H9 (cell line): ENCODE measurements around the gene PAK2. TPM values are rescaled to one million over a fixed set of nuclear protein-coding genes. Genes with fewer than 3 reads are reported as not detected.

ENCODE experiments used
- DNase-seq: peaks from one replicate; pipeline ENCODE4 v3.0.0-alpha.2; 2017
- H2AFZ ChIP-seq: one replicate; pipeline ENCODE4 v1.6.1; 2013; ENCODE audit warnings: mild to moderate bottlenecking, low read length, control low read depth, moderate library complexity
- H2AK5ac ChIP-seq: 2 replicates; pipeline ENCODE4 v1.6.1; 2013; ENCODE audit warnings: low read length, control low read depth, mixed read lengths; ENCODE audit not compliant: insufficient read length
- H2BK120ac ChIP-seq: one replicate; pipeline ENCODE4 v1.6.1; 2013; ENCODE audit warnings: low read depth, mild to moderate bottlenecking, low read length, control low read depth, inconsistent platforms; ENCODE audit not compliant: poor library complexity, severe bottlenecking
- H2BK12ac ChIP-seq: 2 replicates; pipeline ENCODE4 v1.6.1; 2013; ENCODE audit warnings: low read length, control low read depth, mixed read lengths, low read depth; ENCODE audit not compliant: insufficient read length
- H2BK15ac ChIP-seq: 2 replicates; pipeline ENCODE4 v1.6.1; 2013; ENCODE audit warnings: low read depth, low read length, control low read depth
- H2BK20ac ChIP-seq: one replicate; pipeline ENCODE4 v1.6.1; 2013; ENCODE audit warnings: low read depth, mild to moderate bottlenecking, low read length, control low read depth, inconsistent platforms; ENCODE audit not compliant: poor library complexity, severe bottlenecking
- H2BK5ac ChIP-seq: 2 replicates; pipeline ENCODE4 v1.6.1; 2013; ENCODE audit warnings: low read length, control low read depth, mixed read lengths; ENCODE audit not compliant: insufficient read length
- H3K14ac ChIP-seq: 2 replicates; pipeline ENCODE4 v1.6.1; 2013; ENCODE audit warnings: low read length, control low read depth; ENCODE audit not compliant: insufficient read depth
- H3K18ac ChIP-seq: 2 replicates; pipeline ENCODE4 v1.6.1; 2013; ENCODE audit warnings: low read depth, mild to moderate bottlenecking, mixed read lengths, low read length, control low read depth; ENCODE audit not compliant: insufficient read length
- H3K23ac ChIP-seq: 2 replicates; pipeline ENCODE4 v1.6.1; 2013; ENCODE audit warnings: low read length, control low read depth, mixed read lengths, low read depth; ENCODE audit not compliant: insufficient read length
- H3K23me2 ChIP-seq: 2 replicates; pipeline ENCODE4 v1.6.1; 2013; ENCODE audit warnings: low read depth, mild to moderate bottlenecking, mixed read lengths, low read length, control low read depth; ENCODE audit not compliant: insufficient read length, poor library complexity, severe bottlenecking
- H3K27ac ChIP-seq: 2 replicates; pipeline ENCODE4 v1.5.1; 2013; ENCODE audit warnings: low read length, control low read depth, mixed read lengths, low read depth; ENCODE audit not compliant: insufficient read length
- H3K27me3 ChIP-seq: 2 replicates; pipeline ENCODE4 v1.6.1; 2013; ENCODE audit warnings: low read length, control low read depth, inconsistent platforms; ENCODE audit not compliant: insufficient read depth
- H3K4ac ChIP-seq: 2 replicates; pipeline ENCODE4 v1.6.1; 2013; ENCODE audit warnings: low read depth, mild to moderate bottlenecking, control low read depth, inconsistent platforms, low read length, moderate library complexity
- H3K4me1 ChIP-seq: 2 replicates; pipeline ENCODE4 v1.6.1; 2013; ENCODE audit warnings: low read length, control low read depth, inconsistent platforms; ENCODE audit not compliant: insufficient read depth
- H3K4me2 ChIP-seq: 2 replicates; pipeline ENCODE4 v1.6.1; 2013; ENCODE audit warnings: low read length, control low read depth, mixed read lengths; ENCODE audit not compliant: insufficient read length, insufficient read depth
- H3K56ac ChIP-seq: 2 replicates; pipeline ENCODE4 v1.6.1; 2013; ENCODE audit warnings: low read depth, mild to moderate bottlenecking, mixed read lengths, low read length, control low read depth; ENCODE audit not compliant: insufficient read length
- H3K79me1 ChIP-seq: 2 replicates; pipeline ENCODE4 v1.6.1; 2013; ENCODE audit warnings: low read depth, mild to moderate bottlenecking, moderate library complexity, low read length, control low read depth, inconsistent platforms; ENCODE audit not compliant: insufficient read depth, poor library complexity, severe bottlenecking
- H3K79me2 ChIP-seq: 2 replicates; pipeline ENCODE4 v1.6.1; 2013; ENCODE audit warnings: low read length, control low read depth, inconsistent platforms; ENCODE audit not compliant: insufficient read depth
- H3K9ac ChIP-seq: 2 replicates; pipeline ENCODE4 v1.6.1; 2013; ENCODE audit warnings: low read length, control low read depth, mixed read lengths; ENCODE audit not compliant: insufficient read length; ENCODE audit errors: extremely low read depth
- H3K9me3 ChIP-seq: one replicate; pipeline ENCODE4 v1.6.1; 2013; ENCODE audit warnings: low read depth, low read length, inconsistent platforms; ENCODE audit not compliant: control insufficient read depth
- H3T11ph ChIP-seq: one replicate; pipeline ENCODE4 v1.6.1; 2013; ENCODE audit warnings: mild to moderate bottlenecking, low read length, control low read depth, inconsistent platforms
- H4K20me1 ChIP-seq: one replicate; pipeline ENCODE4 v1.6.1; 2013; ENCODE audit not compliant: control insufficient read depth, insufficient read length, insufficient read depth
- H4K5ac ChIP-seq: 2 replicates; pipeline ENCODE4 v1.6.1; 2013; ENCODE audit warnings: low read depth, mild to moderate bottlenecking, mixed read lengths, low read length, control low read depth; ENCODE audit not compliant: insufficient read length
- H4K8ac ChIP-seq: replicated peaks from 2 replicates; pipeline ENCODE4 v1.6.1; 2013; ENCODE audit warnings: low read length, control low read depth, mixed read lengths, low read depth; ENCODE audit not compliant: insufficient read length
- H4K91ac ChIP-seq: 2 replicates; pipeline ENCODE4 v1.6.1; 2013; ENCODE audit warnings: low read depth, mild to moderate bottlenecking, moderate library complexity, mixed read lengths, low read length, control low read depth; ENCODE audit not compliant: insufficient read length
- H3K27ac Mint-ChIP-seq, 3 experiments: 2 replicates in 2 of 3; 3 replicates in 1 of 3; pipeline ENCODE4 v1.8.0; 2020 to 2021; ENCODE audit warnings: mixed read lengths in 3 of 3, mild to moderate bottlenecking in 1 of 3, moderate library complexity in 1 of 3
- H3K27me3 Mint-ChIP-seq: 2 replicates; pipeline ENCODE4 v1.8.0; 2021; ENCODE audit warnings: low read depth, mild to moderate bottlenecking, moderate library complexity, mixed read lengths
- H3K36me3 Mint-ChIP-seq, 3 experiments: 2 replicates in 2 of 3; 3 replicates in 1 of 3; pipeline ENCODE4 v1.8.0; 2020 to 2021; ENCODE audit warnings: low read depth in 3 of 3, mixed read lengths in 3 of 3; ENCODE audit not compliant: insufficient read depth in 1 of 3
- H3K4me1 Mint-ChIP-seq, 2 experiments: 2 replicates each; pipeline ENCODE4 v1.8.0; 2020; ENCODE audit warnings: mixed read lengths in 2 of 2
- H3K4me3 Mint-ChIP-seq, 2 experiments: 2 replicates in 1 of 2; 3 replicates in 1 of 2; pipeline ENCODE4 v1.8.0; 2020 to 2021; ENCODE audit warnings: mild to moderate bottlenecking in 2 of 2, mixed read lengths in 2 of 2, moderate library complexity in 1 of 2
- H3K9me3 Mint-ChIP-seq, 2 experiments: 2 replicates in 1 of 2; 3 replicates in 1 of 2; pipeline ENCODE4 v1.8.0; 2020; ENCODE audit warnings: mild to moderate bottlenecking in 2 of 2, mixed read lengths in 2 of 2, moderate library complexity in 1 of 2
- WGBS: extraction: QIAGEN DNeasy Blood & Tissue Kit; methylation state at CpG from one replicate; pipeline ENCODE4 v1.1.7; 2013; ENCODE audit warnings: missing lambda C conversion rate, low lambda C conversion rate, mixed read lengths; ENCODE audit not compliant: insufficient read length; ENCODE audit errors: extremely low coverage; 5-methylcytosine and 5-hydroxymethylcytosine counted together
- total RNA-seq: library from RNA; stranded (reverse); gene quantifications from 2 replicates; pipeline ENCODE4 v1.2.1, GENCODE V29; 2021
- TF ChIP-seq, protein P1 (sequence below): fragments of 200-600 bp; sonication (generic); conservative IDR thresholded peaks from 3 replicates; pipeline ENCODE4 v1.8.0; 2021; ENCODE audit warnings: antibody characterized with exemption, mild to moderate bottlenecking

The PAK2 gene
- total RNA-seq, 1 experiment from 2014 or later = 65.7 TPM

GRCh38 chr3:196726788-196727675 is 12.6 kb upstream of the PAK2 start:
- no peaks in the 10 kb centered on the region for H4K20me1 ChIP-seq
- no peak overlapping the region for H2BK20ac ChIP-seq
- peaks cover 6 to 19% (median 17%) of the 10 kb centered on the region in 3 experiments; a peak in 6 of 7 replicates for H3K36me3 Mint-ChIP-seq
- no peaks in the 10 kb centered on the region for H3K27me3 ChIP-seq
- H4K91ac ChIP-seq = no peak overlapping the region
- H3K27ac ChIP-seq = no peak overlapping the region
- no peak overlapping the region for H4K8ac ChIP-seq
- H2BK5ac ChIP-seq = no peak overlapping the region
- H2BK12ac ChIP-seq = no peak overlapping the region
- no peaks in the 10 kb centered on the region for H3K23me2 ChIP-seq
- H3K18ac ChIP-seq = no peak overlapping the region
- H2AFZ ChIP-seq = no peak overlapping the region
- H3K4ac ChIP-seq = no peak overlapping the region
- no peaks in the 10 kb centered on the region for H3K4me1 Mint-ChIP-seq
- no peak overlapping the region for H3K23ac ChIP-seq
- WGBS = no CpG with 5 or more reads among the region's 7 CpGs
- DNase-seq = no peak
- H3K27me3 Mint-ChIP-seq = no peaks in the 10 kb centered on the region
- no peak overlapping the region for H3K4me3 Mint-ChIP-seq
- H3K9me3 ChIP-seq = no peaks in the 10 kb centered on the region
- no peak overlapping the region for H2BK15ac ChIP-seq
- H3K9me3 Mint-ChIP-seq = no peaks in the 10 kb centered on the region
- no peak overlapping the region for H2BK120ac ChIP-seq
- H3K4me1 ChIP-seq = no peaks in the 10 kb centered on the region
- H3K27ac Mint-ChIP-seq = no peak overlapping the region
- no peak overlapping the region for H3T11ph ChIP-seq
- no peak overlapping the region for H3K14ac ChIP-seq
- no peak overlapping the region for H3K56ac ChIP-seq
- H2AK5ac ChIP-seq = no peak overlapping the region
- no peaks in the 10 kb centered on the region for H3K79me2 ChIP-seq
- H3K79me1 ChIP-seq = no peaks in the 10 kb centered on the region
- H3K9ac ChIP-seq = no peak overlapping the region
- TF ChIP-seq, protein P1, sequence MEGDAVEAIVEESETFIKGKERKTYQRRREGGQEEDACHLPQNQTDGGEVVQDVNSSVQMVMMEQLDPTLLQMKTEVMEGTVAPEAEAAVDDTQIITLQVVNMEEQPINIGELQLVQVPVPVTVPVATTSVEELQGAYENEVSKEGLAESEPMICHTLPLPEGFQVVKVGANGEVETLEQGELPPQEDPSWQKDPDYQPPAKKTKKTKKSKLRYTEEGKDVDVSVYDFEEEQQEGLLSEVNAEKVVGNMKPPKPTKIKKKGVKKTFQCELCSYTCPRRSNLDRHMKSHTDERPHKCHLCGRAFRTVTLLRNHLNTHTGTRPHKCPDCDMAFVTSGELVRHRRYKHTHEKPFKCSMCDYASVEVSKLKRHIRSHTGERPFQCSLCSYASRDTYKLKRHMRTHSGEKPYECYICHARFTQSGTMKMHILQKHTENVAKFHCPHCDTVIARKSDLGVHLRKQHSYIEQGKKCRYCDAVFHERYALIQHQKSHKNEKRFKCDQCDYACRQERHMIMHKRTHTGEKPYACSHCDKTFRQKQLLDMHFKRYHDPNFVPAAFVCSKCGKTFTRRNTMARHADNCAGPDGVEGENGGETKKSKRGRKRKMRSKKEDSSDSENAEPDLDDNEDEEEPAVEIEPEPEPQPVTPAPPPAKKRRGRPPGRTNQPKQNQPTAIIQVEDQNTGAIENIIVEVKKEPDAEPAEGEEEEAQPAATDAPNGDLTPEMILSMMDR = no peak
- H3K4me2 ChIP-seq = no peak overlapping the region
- H4K5ac ChIP-seq = no peak overlapping the region
